NCI-H2081 treated with DMSO at 0.1 percent for 48 hours (cell line): Measurements from ENCODE around the gene OR10J1.
"Not testable (repeated sequence)": the region's sequence is repeated elsewhere in the genome, so short reads cannot be mapped to it uniquely, and the experiment has no call there.

Experiments used
- DNase-seq: peaks from one replicate; lab custom pipeline; 2025; lab: John Stamatoyannopoulos, UW

OR10J1 gene, protein sequence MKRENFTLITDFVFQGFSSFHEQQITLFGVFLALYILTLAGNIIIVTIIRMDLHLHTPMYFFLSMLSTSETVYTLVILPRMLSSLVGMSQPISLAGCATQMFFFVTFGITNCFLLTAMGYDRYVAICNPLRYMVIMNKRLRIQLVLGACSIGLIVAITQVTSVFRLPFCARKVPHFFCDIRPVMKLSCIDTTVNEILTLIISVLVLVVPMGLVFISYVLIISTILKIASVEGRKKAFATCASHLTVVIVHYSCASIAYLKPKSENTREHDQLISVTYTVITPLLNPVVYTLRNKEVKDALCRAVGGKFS

DNA sequence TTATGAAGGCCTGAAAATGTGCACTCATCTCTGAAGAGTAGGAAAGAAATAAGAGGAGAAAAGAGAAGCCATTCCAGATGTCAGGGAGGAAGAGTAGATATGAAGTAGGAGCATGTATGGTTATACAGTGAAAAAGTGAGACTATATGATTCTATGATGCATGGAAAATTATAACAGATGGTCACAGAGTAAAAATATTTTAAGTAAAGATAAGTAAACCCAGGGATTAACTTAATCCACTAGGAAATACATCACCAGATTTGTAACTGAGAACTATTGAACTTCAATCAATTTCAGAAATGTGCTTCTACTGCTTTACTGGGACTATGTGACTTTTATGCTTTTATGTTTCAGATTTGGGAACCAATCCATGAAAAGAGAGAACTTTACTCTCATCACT lies at the start of gene OR10J1:
TSS of gene OR10J1 (plus strand) at position 301 of the 400 bp plus-strand sequence. CDS start at position 371, 70 bp downstream.
- DNase-seq = no peak

- DNase-seq = no peak
Measured at GRCh38 chr1:159406821-159407220, 32.7 kb upstream of the OR10J1 start.

DNA sequence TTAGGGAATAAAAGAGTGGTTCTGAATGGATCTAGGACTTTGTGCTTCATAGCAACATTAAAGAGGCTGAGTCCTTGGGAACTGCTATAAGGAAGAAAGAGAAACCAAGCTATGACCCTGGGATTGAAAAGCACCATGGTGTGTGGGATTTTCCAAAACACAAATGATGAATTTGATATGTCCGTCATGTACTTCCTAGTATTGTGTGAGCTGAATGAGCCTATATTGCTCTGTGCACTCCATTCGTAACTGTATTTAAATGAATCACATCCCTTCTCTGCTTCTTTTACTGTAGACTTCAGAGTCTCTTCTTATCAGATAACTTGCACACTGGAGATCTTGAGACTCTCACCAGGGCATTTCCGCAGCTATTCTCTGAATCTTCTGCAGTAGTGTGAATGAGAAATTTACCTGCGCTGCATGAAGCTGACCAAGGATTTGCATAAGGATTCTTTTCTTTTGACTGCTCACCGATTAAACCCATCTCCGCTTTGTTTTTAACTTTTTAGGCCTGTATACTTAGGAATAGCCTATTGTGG lies 30.6 kb upstream of the OR10J1 start:
- DNase-seq = no peak

- DNase-seq = no peak
Measured at GRCh38 chr1:159421821-159422220, 17.7 kb upstream of the OR10J1 start.

DNA sequence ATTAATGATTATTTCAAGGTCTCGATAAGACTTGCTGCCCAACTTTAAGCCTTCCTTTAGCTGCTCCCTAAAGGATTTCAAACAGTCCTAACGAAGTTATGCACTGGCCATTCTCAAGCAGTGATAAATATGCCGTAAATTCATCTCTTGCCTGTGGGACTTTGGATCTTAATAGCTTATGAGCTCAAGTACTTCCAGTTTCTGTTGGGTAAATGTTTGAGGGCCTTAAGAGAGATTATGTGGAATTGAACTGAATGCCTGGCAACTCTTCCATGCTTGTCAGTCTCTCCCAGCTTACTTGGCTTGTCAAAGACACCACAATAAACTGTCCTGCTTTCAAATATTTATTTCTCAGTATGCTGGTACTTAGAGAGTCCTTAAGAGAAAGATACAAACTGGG lies 11.0 kb upstream of the OR10J1 start:
- no peak for DNase-seq

DNA sequence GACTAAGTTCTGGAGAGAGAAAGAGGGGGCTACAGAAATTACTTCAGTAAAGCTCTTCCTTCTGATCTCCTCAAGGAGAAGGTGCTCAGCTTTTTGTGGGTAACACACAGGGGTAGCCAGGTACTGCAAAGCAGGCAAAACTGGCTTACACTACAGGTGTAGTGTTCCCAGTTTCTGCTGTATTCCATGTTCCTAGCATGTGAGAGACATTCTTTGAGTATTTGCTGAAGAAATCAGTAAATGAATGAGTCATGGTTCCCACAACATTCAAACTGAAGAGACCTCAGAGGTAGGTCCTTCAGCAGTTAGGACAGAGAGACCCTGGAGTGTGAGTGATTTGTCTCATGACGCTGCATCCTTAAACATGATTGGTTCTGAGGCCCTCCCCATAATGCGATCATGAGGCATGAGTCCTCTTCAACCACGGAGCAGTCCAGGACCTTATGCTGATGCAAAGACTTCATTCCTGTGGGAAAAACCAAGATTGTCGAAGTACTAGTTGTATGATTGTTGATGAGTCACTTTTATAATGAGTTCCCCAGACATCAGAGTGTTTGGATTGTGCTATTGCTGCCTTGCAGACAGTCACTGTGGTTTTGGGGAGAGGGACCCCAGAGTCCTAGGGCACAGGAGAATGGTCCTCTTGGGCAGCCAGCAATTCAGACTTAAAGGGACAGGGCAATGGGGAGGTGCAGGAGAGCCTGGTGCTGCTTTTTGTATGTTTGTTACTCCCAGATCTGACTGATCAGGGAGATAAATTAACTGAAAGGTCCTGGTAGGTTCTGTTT lies 10.3 kb upstream of the OR10J1 start:
- no peak for DNase-seq

GRCh38 chr1:159430985-159431384 lies 8.5 kb upstream of the OR10J1 start:
- DNase-seq = no peak

GRCh38 chr1:159431904-159432303 lies 7.6 kb upstream of the OR10J1 start, which contains the start of gene OR10J4:
Gene OR10J4, plus strand, starts transcription at chr1:159432204.
- no peak for DNase-seq

- no peak for DNase-seq
Measured at GRCh38 chr1:159436469-159436868, 3.1 kb upstream of the OR10J1 start.

GRCh38 chr1:159441360-159441759 lies 1.8 kb downstream of the OR10J1 start:
- DNase-seq = no peak

DNA sequence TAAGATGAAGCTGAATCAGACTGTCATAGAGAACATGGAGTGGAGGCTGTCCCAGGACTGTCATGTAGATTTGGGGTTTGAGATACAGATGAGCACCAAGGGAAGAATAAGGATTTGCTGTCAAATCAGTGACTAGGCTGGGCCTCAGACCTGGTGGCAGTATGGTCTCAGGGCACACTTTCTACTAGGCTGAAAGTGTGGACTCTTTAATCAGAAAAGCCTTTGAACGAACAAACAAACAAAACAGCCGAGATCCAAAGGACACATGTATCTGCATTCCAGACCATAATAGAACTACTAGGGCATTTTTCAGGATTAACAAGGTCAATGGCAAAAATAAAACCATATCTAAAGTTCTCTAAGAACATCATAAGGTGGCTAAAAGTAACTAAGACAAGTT lies 2.9 kb downstream of the OR10J1 start:
- no peak for DNase-seq

DNA sequence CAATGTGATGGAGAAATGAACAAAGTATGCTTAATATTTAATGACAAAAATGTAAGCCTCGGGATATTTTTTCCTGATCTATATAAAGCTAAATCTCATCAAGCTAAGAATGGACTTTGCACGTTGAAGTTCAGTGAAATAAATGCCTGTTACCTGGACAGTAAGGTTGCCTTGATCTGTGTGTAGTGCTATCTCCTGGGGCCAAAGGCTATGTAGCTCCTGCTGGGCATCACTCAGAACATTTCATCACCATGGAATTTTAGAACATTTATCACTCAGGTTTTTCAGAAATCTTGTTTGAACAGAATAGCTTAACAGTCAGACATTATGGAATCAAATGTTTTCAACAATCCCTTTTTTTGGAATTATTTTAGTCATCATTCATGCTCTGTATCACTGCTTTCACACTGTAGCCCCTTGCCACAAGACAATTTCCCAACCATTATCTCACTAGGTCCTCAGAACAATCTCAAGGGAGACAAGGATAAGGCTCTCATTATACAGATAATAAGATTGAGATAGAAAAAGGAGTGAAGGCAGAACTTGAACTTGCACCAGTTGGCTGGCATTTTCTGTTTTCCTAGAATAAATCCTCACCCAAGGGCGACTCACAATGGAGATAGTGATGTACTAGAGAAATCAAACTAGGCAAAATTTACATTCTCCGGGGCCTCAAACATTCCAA lies 3.7 kb downstream of the OR10J1 start:
- DNase-seq = no peak

DNA sequence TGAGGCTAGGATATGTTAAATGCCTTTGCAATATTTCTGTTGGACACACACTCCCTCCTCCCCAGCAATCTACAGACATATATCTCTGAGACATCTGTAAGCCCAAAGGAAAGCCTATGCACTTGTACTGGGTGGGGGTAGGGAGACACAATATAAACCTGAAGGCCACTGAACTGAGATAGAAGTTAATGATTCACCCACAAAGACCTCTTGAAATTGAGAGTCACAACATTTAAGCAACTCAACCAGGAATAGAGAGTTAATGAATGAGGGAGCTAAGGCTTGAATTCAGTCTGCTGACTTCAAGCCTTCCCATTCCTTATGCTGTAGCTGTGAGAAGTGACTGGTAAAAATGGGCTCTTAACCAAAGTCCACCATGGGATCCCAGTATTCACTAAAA lies 5.0 kb downstream of the OR10J1 start:
- DNase-seq = no peak

DNA sequence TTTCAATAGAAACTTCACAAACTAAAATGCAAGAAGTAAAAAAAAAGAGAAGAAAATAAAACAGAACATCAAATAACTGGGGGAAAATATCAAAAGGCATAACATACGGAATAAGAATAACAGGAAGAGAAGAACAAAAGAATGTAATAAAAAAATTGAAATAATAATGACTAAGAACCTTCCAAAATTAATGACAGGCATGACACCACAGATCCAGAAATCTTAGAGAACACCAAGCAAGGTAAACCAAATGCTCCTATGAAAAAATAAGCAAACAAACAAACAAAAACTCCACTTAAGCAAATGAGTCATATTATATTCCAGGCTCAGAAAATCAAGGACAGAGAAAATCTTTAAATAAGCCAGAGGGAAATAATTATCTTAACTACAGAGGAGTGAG lies 8.7 kb downstream of the OR10J1 start:
- DNase-seq = no peak

DNA sequence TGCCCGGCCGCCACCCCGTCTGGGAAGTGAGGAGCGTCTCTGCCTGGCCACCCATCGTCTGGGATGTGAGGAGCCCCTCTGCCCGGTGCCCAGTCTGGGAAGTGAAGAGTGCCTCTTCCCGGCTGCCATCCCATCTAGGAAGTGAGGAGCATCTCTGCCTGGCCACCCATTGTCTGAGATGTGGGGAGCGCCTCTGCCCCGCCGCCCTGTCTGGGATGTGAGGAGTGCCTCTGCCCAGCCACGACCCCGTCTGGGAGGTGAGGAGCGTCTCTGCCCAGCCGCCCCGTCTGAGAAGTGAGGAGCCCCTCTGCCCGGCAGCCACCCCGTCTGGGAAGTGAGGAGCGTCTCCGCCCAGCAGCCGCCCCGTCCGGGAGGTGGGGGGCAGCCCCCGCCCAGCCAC lies 10.1 kb downstream of the OR10J1 start:
- DNase-seq = not testable (repeated sequence)

DNA sequence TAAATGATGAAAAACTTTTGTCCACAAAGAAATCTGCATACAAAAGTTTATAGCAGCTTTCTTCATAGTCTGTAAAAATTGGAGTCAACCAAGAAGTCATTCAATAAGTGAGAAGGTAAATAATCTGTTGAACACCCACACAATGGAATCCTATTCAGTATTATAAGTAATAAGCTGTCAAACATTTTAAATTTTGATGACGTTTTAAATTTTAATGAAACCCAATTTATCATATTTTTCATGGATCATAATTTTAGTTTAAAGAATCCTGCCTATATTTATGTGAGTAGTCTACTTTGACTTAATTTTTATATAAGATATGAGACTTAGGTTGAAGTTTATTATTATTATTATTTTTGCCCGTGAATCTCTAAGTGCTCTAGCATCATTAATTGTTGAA lies 20.0 kb downstream of the OR10J1 start:
- DNase-seq = no peak

DNA sequence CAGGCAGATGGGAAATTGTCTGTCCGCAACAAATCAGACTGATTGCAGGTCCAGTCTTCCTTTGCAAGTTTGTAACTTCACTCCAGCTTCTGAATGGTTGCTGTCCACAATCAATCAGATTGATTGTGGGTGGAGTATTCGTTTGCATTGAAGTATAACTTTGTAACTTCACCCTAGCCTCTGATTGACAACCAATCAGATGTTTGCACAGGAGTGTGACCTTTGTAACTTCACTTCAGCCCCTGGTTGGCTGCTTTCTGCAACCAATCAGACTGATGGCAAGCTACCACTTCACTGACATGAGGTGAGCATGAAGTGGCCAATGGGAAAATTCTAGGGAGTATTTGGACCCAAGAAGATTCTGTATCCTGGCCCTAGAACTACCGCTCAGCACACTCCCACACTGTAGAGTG lies 25.7 kb downstream of the OR10J1 start:
- no peak for DNase-seq

DNA sequence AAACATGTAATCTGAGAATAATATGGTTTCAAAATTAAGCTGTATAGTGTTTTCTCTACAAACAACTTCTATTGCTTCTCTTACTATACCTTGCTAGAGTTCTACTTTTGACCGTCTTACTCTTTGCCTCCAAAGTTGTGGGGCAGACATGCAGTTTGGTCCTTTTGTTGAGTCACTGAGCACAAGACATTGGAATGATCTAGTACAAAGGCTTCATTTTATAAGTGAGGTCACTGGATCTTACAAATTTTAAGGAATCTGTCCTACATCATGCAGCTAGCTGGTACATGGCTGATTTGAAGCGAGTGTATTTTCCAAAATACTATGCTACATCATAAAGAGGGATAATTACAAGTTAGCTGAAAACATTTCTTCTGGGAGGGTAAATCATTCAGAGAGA lies 28.8 kb downstream of the OR10J1 start:
- no peak for DNase-seq

- DNase-seq = no peak
Measured at GRCh38 chr1:159469921-159470533, 30.5 kb downstream of the OR10J1 start.

DNA sequence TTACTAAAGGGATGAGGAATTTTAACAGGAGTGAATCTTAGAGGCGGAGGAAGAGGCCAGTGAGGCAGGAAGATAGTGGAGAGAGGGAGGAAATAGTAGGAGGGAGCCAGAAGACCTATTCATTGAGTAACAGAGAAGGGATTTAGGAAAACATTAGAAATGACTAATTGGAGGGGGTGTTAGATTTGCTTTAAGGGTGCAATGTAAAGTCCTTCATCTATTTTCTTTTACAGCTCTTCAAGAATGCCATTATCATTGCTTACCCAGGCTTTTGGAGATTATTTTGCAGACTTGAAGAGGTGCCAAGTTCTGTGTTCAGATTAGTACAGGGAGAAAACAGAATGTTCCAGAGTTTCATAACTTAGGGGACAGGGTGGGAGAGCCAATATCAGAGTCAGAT lies 33.8 kb downstream of the OR10J1 start:
- DNase-seq = no peak

GRCh38 chr1:159474926-159475325 lies 35.4 kb downstream of the OR10J1 start:
- no peak for DNase-seq

DNA sequence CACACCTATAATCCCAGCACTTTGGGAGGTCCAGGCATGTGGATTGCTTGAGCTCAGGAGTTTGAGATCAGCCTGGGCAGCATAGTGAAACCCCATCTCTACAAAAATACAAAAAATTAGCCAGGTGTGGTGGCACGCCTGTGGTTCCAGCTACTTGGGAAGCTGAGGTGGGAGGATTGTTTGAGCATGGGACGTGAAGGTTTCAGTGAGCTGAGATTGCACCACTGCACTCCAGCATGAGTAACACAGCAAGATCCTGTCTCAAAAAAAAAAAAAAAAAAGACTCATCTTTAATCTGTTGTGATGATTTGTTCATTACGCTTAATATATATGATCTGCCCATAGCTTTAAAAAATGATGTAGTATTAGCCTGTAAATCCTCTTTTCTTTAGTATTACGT lies 44.0 kb downstream of the OR10J1 start:
- DNase-seq = no peak
